ENCODE data around the gene KCNQ1OT1.

KCNQ1OT1 gene

DNA sequence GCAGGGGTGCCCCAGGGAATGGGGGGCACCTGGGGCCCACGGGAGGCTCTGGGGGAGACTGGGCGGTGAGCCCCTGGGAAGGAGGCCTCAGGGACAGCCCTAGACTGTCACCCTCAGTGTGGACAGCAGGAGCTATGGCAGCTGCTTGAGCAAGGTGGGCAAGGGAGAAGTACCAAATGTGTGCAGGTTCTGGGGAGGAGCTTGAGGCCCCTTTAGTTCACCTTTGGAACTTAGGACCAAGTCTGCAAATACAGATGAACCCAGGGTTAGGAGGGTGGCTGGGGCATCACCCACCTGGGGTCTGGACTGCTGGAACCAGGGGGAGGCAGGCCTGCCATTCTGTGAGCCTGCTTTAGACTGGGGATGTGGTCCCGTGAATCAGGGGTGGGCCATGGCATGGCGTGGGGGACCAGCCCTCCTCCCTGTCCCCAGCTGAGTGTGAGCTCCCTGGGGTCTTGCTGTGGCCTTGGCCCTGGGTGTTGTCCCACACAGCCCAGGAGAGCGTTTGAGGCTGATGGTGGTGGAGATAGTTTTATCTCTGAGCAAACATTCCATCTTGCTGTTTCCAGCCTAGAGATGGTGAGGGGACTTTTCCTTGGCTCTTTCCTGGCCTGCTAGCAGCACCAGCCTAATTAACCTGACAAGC, 132.6 kb downstream of the KCNQ1OT1 start:
- Histone ChIP-seq H3K4me3 (ENCODE audit: low read length) (no peak overlapping the region), H3K79me2 (ENCODE audit: low read length) (no peaks in the 10 kb centered on the region), H3K36me3 (replicated peaks; ENCODE audit: insufficient read depth, low read length) (no peaks in the 10 kb centered on the region), H3K9me3 (replicated peaks; ENCODE audit: insufficient read depth, low read length) (no peaks in the 10 kb centered on the region), H3K4me2 (ENCODE audit: low read depth, low read length) (no peak overlapping the region), H3K9me2 (replicated peaks; ENCODE audit: insufficient read depth, low read length) (no peaks in the 10 kb centered on the region), H2AFZ (ENCODE audit: low read length) (no peak overlapping the region), H3K27ac (ENCODE audit: low read length) (no peak overlapping the region), H3K4me1 (ENCODE audit: low read length) (peaks cover 7% of the 10 kb centered on the region; the same call in 1 of the 2 replicates), H3K9ac (ENCODE audit: low read length) (no peak overlapping the region), H3F3A (ENCODE audit: insufficient read depth, low read length) (no peaks in the 10 kb centered on the region), H3K27me3 (replicated peaks; ENCODE audit: insufficient read depth, low read length) (no peaks in the 10 kb centered on the region), H4K20me1 (ENCODE audit: insufficient read depth, low read length) (no peaks in the 10 kb centered on the region)
- DNase-seq: no peak
- TF ChIP-seq EZH2phosphoT487 (IDR thresholded peaks at IDR 0.05; ENCODE audit: low read length) (no peak), EZH2 (optimal IDR thresholded peaks at IDR 0.05; ENCODE audit: low read depth, low read length) (no peak)
- TF ChIP-seq, protein P1, sequence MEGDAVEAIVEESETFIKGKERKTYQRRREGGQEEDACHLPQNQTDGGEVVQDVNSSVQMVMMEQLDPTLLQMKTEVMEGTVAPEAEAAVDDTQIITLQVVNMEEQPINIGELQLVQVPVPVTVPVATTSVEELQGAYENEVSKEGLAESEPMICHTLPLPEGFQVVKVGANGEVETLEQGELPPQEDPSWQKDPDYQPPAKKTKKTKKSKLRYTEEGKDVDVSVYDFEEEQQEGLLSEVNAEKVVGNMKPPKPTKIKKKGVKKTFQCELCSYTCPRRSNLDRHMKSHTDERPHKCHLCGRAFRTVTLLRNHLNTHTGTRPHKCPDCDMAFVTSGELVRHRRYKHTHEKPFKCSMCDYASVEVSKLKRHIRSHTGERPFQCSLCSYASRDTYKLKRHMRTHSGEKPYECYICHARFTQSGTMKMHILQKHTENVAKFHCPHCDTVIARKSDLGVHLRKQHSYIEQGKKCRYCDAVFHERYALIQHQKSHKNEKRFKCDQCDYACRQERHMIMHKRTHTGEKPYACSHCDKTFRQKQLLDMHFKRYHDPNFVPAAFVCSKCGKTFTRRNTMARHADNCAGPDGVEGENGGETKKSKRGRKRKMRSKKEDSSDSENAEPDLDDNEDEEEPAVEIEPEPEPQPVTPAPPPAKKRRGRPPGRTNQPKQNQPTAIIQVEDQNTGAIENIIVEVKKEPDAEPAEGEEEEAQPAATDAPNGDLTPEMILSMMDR (IDR thresholded peaks at IDR 0.05; ENCODE audit: low read length): no peak

DNA sequence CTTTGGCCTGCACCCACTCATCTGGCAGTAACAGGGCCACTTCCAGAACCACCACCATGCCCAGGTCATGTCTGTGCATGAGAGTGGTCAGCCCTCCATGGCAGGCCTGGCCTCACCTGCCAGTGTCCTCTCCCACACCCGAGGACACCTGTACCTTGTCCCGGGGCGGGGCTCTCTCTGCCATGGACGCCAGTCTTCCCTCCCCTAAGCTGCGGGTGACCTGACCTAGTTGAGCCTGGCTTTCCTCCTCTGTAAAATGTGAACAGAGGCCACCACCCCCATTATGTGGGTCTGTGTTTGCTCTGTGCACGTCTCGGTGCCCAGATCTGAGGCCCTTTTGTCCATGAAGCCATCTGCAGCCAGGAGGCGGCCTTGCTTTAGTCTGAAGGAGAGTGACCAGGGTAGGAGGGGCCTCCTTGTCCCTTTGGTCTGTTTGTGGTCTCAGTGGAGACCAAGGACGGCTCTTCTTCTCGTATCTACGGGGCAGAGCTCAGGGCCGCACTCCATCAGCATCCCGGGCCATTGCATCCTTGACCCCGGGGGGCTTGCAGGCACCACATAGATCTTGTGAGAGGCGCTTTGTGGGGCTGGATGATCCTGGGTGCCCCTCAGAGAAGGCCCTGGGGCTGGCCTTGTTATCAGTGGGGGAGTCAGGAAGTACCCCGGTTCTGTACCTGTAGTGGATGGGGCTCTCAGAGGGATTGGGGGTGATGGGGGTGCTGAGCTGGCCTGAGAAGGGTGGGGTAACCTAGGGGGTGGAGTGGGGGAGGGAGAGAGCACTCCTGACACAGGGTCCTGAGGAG, 133.4 kb downstream of the KCNQ1OT1 start:
- Histone ChIP-seq H3K4me3 (ENCODE audit: low read length) (no peak overlapping the region), H4K20me1 (ENCODE audit: insufficient read depth, low read length) (no peaks in the 10 kb centered on the region), H2AFZ (ENCODE audit: low read length) (no peak overlapping the region), H3K4me1 (ENCODE audit: low read length) (peaks cover 7% of the 10 kb centered on the region; the same call in 1 of the 2 replicates), H3K27me3 (replicated peaks; ENCODE audit: insufficient read depth, low read length) (no peaks in the 10 kb centered on the region), H3F3A (ENCODE audit: insufficient read depth, low read length) (no peaks in the 10 kb centered on the region), H3K79me2 (ENCODE audit: low read length) (no peaks in the 10 kb centered on the region), H3K9ac (ENCODE audit: low read length) (no peak overlapping the region), H3K36me3 (replicated peaks; ENCODE audit: insufficient read depth, low read length) (no peaks in the 10 kb centered on the region), H3K9me2 (replicated peaks; ENCODE audit: insufficient read depth, low read length) (no peaks in the 10 kb centered on the region), H3K27ac (ENCODE audit: low read length) (no peak overlapping the region), H3K4me2 (ENCODE audit: low read depth, low read length) (no peak overlapping the region), H3K9me3 (replicated peaks; ENCODE audit: insufficient read depth, low read length) (no peaks in the 10 kb centered on the region)
- TF ChIP-seq, protein P1 (IDR thresholded peaks at IDR 0.05; ENCODE audit: low read length): no peak
- DNase-seq: no peak

DNA sequence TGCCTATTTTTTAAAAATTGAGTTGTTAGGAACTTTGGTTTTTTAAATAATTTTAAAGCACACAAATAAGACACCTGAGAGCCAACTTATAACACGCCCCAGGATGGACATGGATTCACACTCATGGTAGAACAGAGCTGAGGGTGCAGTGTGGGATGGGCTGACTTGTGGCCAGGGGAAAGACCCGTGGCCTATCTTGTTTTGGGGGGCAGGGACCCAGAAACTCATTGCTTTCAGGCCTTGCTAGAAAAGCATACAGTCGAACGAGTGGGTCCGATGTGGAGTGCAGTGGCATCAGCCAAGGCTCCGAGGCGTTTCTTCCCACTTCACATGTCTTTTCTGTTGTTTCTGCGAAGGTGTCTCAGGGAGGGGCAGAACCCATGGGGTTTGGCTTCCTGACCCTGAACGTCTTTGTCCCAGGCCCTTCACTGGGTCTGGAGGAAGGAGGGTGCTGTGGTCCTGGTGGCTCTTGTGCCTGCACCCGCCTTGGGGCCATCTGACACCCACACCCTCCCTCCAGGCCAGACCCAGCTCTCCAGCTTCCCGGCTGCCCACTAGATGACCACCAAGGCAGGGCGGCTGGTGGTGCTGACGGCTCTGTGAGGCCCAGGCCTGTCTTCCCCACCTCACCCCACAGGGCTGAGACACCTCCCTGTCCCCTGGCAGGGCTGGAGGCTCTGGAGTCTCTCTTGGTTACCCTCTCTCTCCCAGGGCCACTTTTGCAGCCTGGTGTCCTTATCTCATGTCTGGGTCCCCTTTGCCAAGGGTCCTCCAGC, 134.2 kb downstream of the KCNQ1OT1 start:
- DNase-seq: no peak
- no peak overlapping the region for H3K4me2 ChIP-seq (ENCODE audit: low read depth, low read length)
- H3K9me3 ChIP-seq (replicated peaks; ENCODE audit: insufficient read depth, low read length): no peaks in the 10 kb centered on the region
- no peaks in the 10 kb centered on the region for H3F3A ChIP-seq (ENCODE audit: insufficient read depth, low read length)
- H3K9me2 ChIP-seq (replicated peaks; ENCODE audit: insufficient read depth, low read length): no peaks in the 10 kb centered on the region
- no peak overlapping the region for H2AFZ ChIP-seq (ENCODE audit: low read length)
- H3K9ac ChIP-seq (ENCODE audit: low read length): no peak overlapping the region
- no peaks in the 10 kb centered on the region for H3K79me2 ChIP-seq (ENCODE audit: low read length)
- H3K36me3 ChIP-seq (replicated peaks; ENCODE audit: insufficient read depth, low read length): no peaks in the 10 kb centered on the region
- H3K4me1 ChIP-seq (ENCODE audit: low read length): peaks cover 7% of the 10 kb centered on the region; the same call in 1 of the 2 replicates
- no peaks in the 10 kb centered on the region for H3K27me3 ChIP-seq (replicated peaks; ENCODE audit: insufficient read depth, low read length)
- TF ChIP-seq EZH2 (optimal IDR thresholded peaks at IDR 0.05; ENCODE audit: low read depth, low read length) (no peak), EZH2phosphoT487 (IDR thresholded peaks at IDR 0.05; ENCODE audit: low read length) (no peak)
- TF ChIP-seq, protein P1 (IDR thresholded peaks at IDR 0.05; ENCODE audit: low read length): no peak
- H3K27ac ChIP-seq (ENCODE audit: low read length): no peak overlapping the region
- H4K20me1 ChIP-seq (ENCODE audit: insufficient read depth, low read length): no peaks in the 10 kb centered on the region
- no peak overlapping the region for H3K4me3 ChIP-seq (ENCODE audit: low read length)
